Measurements from ENCODE around the gene SLC5A8. TPM values are rescaled to one million over a fixed set of nuclear protein-coding genes. Genes with fewer than 3 reads are reported as not detected.

Gene SLC5A8
- total RNA-seq, 1 experiment from 2014 or later: 0.07 TPM

DNA sequence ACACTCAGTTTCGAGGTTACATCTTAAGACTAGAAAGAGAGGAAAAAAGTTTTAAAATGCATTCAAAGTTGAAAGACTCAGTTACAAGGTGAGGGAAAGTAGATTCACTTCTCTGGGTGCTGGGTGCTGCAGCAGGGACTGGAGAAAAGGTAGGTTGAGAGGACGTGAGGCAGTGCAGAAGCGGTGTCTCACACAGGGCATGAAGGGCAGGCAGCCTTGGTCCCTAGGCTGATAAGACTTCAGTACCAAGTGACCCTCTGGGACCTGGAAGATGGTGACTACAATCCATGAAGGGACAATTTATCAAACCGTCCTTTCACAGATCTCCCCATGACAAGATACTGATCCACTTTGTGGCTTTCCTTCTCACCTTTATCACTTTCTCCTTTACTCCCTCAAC, 47.3 kb upstream of the SLC5A8 start:
- Mint-ChIP-seq H3K27me3 (ENCODE audit: low read depth) (no peaks in the 10 kb centered on the region), H3K9me3 (peaks cover 6 to 15% of the 10 kb centered on the region in 2 experiments; a peak in 4 of 5 replicates), H3K4me1 (peaks cover 4 to 6% of the 10 kb centered on the region in 2 experiments), H3K27ac (no peak overlapping the region), H3K4me3 (no peak overlapping the region), H3K36me3 (ENCODE audit: insufficient read depth in 1 of 3, low read depth in 3 of 3) (no peaks in the 10 kb centered on the region; a peak in 1 of 7 replicates)
- Histone ChIP-seq H4K91ac (ENCODE audit: insufficient read length, low read depth, low read length) (no peak overlapping the region), H3K4me1 (ENCODE audit: insufficient read depth, low read length) (no peaks in the 10 kb centered on the region; the same call in 1 of the 2 replicates), H2BK12ac (ENCODE audit: insufficient read length, low read depth, low read length) (no peak overlapping the region), H3K14ac (ENCODE audit: insufficient read depth, low read length) (no peak overlapping the region), H3K79me1 (ENCODE audit: insufficient read depth, low read depth, low read length, poor library complexity, severe bottlenecking) (no peaks in the 10 kb centered on the region), H3T11ph (ENCODE audit: low read length) (no peak overlapping the region), H3K23me2 (ENCODE audit: insufficient read length, low read depth, low read length, poor library complexity, severe bottlenecking) (no peaks in the 10 kb centered on the region), H3K79me2 (ENCODE audit: insufficient read depth, low read length) (no peaks in the 10 kb centered on the region), H3K56ac (ENCODE audit: insufficient read length, low read depth, low read length) (no peak overlapping the region), H2BK20ac (ENCODE audit: low read depth, low read length, poor library complexity, severe bottlenecking) (no peak overlapping the region), H4K20me1 (ENCODE audit: control insufficient read depth, insufficient read depth, insufficient read length) (no peaks in the 10 kb centered on the region), H2BK15ac (ENCODE audit: low read depth, low read length) (no peak overlapping the region), H3K4ac (ENCODE audit: low read depth, low read length) (no peak overlapping the region), H2BK120ac (ENCODE audit: low read depth, low read length, poor library complexity, severe bottlenecking) (no peak overlapping the region), H3K9ac (ENCODE audit: extremely low read depth, insufficient read length, low read length) (no peak overlapping the region), H3K27ac (ENCODE audit: insufficient read length, low read depth, low read length) (no peak overlapping the region), H2AFZ (ENCODE audit: low read length) (no peak overlapping the region), H2AK5ac (ENCODE audit: insufficient read length, low read length) (no peak overlapping the region), H3K4me2 (ENCODE audit: insufficient read depth, insufficient read length, low read length) (no peak overlapping the region), H4K5ac (ENCODE audit: insufficient read length, low read depth, low read length) (no peak overlapping the region), H3K27me3 (ENCODE audit: insufficient read depth, low read length) (0 out of 2 replicates have a peak, but pooled peaks cover 3% of the 10 kb centered on the region), H3K9me3 (ENCODE audit: control insufficient read depth, low read depth, low read length) (no peaks in the 10 kb centered on the region), H4K8ac (replicated peaks; ENCODE audit: insufficient read length, low read depth, low read length) (no peak overlapping the region), H2BK5ac (ENCODE audit: insufficient read length, low read length) (no peak overlapping the region), H3K18ac (ENCODE audit: insufficient read length, low read depth, low read length) (no peak overlapping the region), H3K23ac (ENCODE audit: insufficient read length, low read depth, low read length) (no peak overlapping the region)
- no peak for DNase-seq
- TF ChIP-seq, protein P1, sequence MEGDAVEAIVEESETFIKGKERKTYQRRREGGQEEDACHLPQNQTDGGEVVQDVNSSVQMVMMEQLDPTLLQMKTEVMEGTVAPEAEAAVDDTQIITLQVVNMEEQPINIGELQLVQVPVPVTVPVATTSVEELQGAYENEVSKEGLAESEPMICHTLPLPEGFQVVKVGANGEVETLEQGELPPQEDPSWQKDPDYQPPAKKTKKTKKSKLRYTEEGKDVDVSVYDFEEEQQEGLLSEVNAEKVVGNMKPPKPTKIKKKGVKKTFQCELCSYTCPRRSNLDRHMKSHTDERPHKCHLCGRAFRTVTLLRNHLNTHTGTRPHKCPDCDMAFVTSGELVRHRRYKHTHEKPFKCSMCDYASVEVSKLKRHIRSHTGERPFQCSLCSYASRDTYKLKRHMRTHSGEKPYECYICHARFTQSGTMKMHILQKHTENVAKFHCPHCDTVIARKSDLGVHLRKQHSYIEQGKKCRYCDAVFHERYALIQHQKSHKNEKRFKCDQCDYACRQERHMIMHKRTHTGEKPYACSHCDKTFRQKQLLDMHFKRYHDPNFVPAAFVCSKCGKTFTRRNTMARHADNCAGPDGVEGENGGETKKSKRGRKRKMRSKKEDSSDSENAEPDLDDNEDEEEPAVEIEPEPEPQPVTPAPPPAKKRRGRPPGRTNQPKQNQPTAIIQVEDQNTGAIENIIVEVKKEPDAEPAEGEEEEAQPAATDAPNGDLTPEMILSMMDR (conservative IDR thresholded peaks at IDR 0.05): no peak
- WGBS (ENCODE audit: extremely low coverage, insufficient read length, low lambda C conversion rate): no CpG with 5 or more reads among the region's 4 CpGs
